ENCODE results near the gene ADORA2A.

The ADORA2A gene

GRCh38 chr22:24445481-24446259, 18.3 kb downstream of the ADORA2A start:
- no peak overlapping the region for H3K4me3 ChIP-seq (ENCODE audit: control insufficient read depth, low read depth, low read length)
- TF ChIP-seq, protein P1, sequence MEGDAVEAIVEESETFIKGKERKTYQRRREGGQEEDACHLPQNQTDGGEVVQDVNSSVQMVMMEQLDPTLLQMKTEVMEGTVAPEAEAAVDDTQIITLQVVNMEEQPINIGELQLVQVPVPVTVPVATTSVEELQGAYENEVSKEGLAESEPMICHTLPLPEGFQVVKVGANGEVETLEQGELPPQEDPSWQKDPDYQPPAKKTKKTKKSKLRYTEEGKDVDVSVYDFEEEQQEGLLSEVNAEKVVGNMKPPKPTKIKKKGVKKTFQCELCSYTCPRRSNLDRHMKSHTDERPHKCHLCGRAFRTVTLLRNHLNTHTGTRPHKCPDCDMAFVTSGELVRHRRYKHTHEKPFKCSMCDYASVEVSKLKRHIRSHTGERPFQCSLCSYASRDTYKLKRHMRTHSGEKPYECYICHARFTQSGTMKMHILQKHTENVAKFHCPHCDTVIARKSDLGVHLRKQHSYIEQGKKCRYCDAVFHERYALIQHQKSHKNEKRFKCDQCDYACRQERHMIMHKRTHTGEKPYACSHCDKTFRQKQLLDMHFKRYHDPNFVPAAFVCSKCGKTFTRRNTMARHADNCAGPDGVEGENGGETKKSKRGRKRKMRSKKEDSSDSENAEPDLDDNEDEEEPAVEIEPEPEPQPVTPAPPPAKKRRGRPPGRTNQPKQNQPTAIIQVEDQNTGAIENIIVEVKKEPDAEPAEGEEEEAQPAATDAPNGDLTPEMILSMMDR (conservative IDR thresholded peaks at IDR 0.05; ENCODE audit: control insufficient read depth, insufficient read depth, low read depth, low read length) = no peak
- no peak for DNase-seq (ENCODE audit: low read depth)

- DNase-seq (ENCODE audit: low read depth) = no peak
- H3K4me3 ChIP-seq (ENCODE audit: control insufficient read depth, low read depth, low read length) = no peak overlapping the region
- TF ChIP-seq, protein P1 (conservative IDR thresholded peaks at IDR 0.05; ENCODE audit: control insufficient read depth, insufficient read depth, low read depth, low read length) = no peak
These were observed 18.8 kb downstream of the ADORA2A start for GRCh38 chr22:24446260-24446611.

GRCh38 chr22:24450610-24451009, 23.2 kb downstream of the ADORA2A start:
- H3K4me3 ChIP-seq (ENCODE audit: control insufficient read depth, low read depth, low read length) = no peak overlapping the region
- DNase-seq (ENCODE audit: low read depth) = no peak
- TF ChIP-seq, protein P1 (conservative IDR thresholded peaks at IDR 0.05; ENCODE audit: control insufficient read depth, insufficient read depth, low read depth, low read length) = no peak

DNA sequence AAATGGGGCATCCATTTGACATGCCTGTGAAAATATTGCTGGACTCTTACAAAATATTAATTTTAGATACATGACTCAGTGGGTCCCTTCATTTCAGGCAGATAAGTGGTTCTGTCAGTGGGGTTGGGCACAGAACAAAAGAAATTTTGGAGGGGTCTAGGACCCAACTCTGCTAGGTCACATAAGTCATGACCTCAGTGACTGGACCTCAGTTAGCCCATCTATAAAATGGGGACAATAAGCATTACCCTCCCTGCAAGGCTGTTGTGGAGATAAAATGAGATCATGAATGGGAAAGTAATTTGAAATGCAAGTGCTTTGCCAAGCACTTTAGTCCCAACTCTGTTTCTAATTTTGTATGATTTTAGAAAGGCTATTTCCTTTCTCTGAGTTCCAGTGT, 23.8 kb downstream of the ADORA2A start:
- TF ChIP-seq, protein P1 (conservative IDR thresholded peaks at IDR 0.05; ENCODE audit: control insufficient read depth, insufficient read depth, low read depth, low read length) = no peak
- no peak overlapping the region for H3K4me3 ChIP-seq (ENCODE audit: control insufficient read depth, low read depth, low read length)
- DNase-seq (ENCODE audit: low read depth) = no peak

- no peak overlapping the region for H3K4me3 ChIP-seq (ENCODE audit: control insufficient read depth, low read depth, low read length)
- no peak for DNase-seq (ENCODE audit: low read depth)
- TF ChIP-seq, protein P1 (conservative IDR thresholded peaks at IDR 0.05; ENCODE audit: control insufficient read depth, insufficient read depth, low read depth, low read length) = no peak
These were observed 26.5 kb downstream of the ADORA2A start for GRCh38 chr22:24453853-24454252.

- DNase-seq (ENCODE audit: low read depth) = no peak
- TF ChIP-seq, protein P1 (conservative IDR thresholded peaks at IDR 0.05; ENCODE audit: control insufficient read depth, insufficient read depth, low read depth, low read length) = no peak
- no peak overlapping the region for H3K4me3 ChIP-seq (ENCODE audit: control insufficient read depth, low read depth, low read length)
These were observed 27.6 kb downstream of the ADORA2A start for GRCh38 chr22:24455039-24455438.
